CD4-positive, alpha-beta T cell (primary cell): ENCODE data around the gene SYNGAP1. TPM values are rescaled to one million over a fixed set of nuclear protein-coding genes. Genes with fewer than 3 reads are reported as not detected.

Source experiments
- ATAC-seq: fragments of 200-7000 bp; cut with Tn5 transposase; one replicate; pipeline ENCODE4 v1.10.0; 2022; ENCODE audit warnings: mild to moderate bottlenecking; ENCODE audit not compliant: poor library complexity
- CTCF ChIA-PET: fragments of 350-600 bp; sonication (Branson Sonifier 250); formaldehyde crosslinking; loops from one replicate; lab custom pipeline; 2021; ENCODE audit warnings: antibody characterized with exemption, inconsistent platforms; lab: Charles Lee
- POLR2A ChIA-PET: fragments of 350-600 bp; sonication (Branson Sonifier 250); formaldehyde crosslinking; loops from one replicate; lab custom pipeline; 2021; ENCODE audit warnings: antibody characterized with exemption, inconsistent platforms; lab: Charles Lee
- DNase-seq, 14 experiments: peaks; one replicate each; pipeline ENCODE4 v3.0.0-alpha.2; 2013 to 2020; ENCODE audit warnings: mixed read lengths in 2 of 14
- H3K27ac ChIP-seq, 2 donors: one replicate each; pipeline versions ENCODE4 v1.5.1 to v1.7.0; 2013; ENCODE audit warnings: low read length in 2 of 2, low read depth in 1 of 2, mild to moderate bottlenecking in 1 of 2
- H3K27me3 ChIP-seq, 2 experiments: 1 replicate in 1 of 2; 2 replicates in 1 of 2; pipeline versions ENCODE4 v1.6.1 to v1.7.0; 2013; ENCODE audit warnings: low read length in 2 of 2, control low read depth in 1 of 2, mild to moderate bottlenecking in 1 of 2, moderate library complexity in 1 of 2; ENCODE audit not compliant: insufficient read depth in 2 of 2, control insufficient read depth in 1 of 2
- H3K36me3 ChIP-seq: one replicate; pipeline ENCODE4 v1.6.1; 2013; ENCODE audit warnings: low read length, control low read depth; ENCODE audit not compliant: insufficient read depth
- H3K4me1 ChIP-seq: one replicate; pipeline ENCODE4 v1.6.1; 2013; ENCODE audit warnings: low read length, control low read depth; ENCODE audit not compliant: insufficient read depth
- H3K4me3 ChIP-seq: one replicate; pipeline ENCODE4 v1.5.1; 2013; ENCODE audit warnings: mild to moderate bottlenecking, low read length, moderate library complexity
- H3K9me3 ChIP-seq, 2 experiments: 1 replicate in 1 of 2; 2 replicates in 1 of 2; pipeline versions ENCODE4 v1.6.1 to v1.7.0; 2013; ENCODE audit warnings: low read length in 2 of 2, mild to moderate bottlenecking in 2 of 2, control low read depth in 1 of 2, moderate library complexity in 1 of 2; ENCODE audit not compliant: control insufficient read depth in 1 of 2, insufficient read depth in 1 of 2
- H3K27ac Mint-ChIP-seq: one replicate; pipeline ENCODE4 v1.8.0; 2020; ENCODE audit warnings: mixed read lengths
- H3K27me3 Mint-ChIP-seq: one replicate; pipeline ENCODE4 v1.8.0; 2021; ENCODE audit warnings: mixed read lengths
- H3K36me3 Mint-ChIP-seq: one replicate; pipeline ENCODE4 v1.8.0; 2021; ENCODE audit warnings: low read depth, mixed read lengths
- H3K4me1 Mint-ChIP-seq: one replicate; pipeline ENCODE4 v1.8.0; 2021; ENCODE audit warnings: low read depth, mixed read lengths
- H3K4me3 Mint-ChIP-seq: one replicate; pipeline ENCODE4 v1.8.0; 2020; ENCODE audit warnings: mild to moderate bottlenecking, mixed read lengths
- H3K9me3 Mint-ChIP-seq: one replicate; pipeline ENCODE4 v1.8.0; 2020; ENCODE audit warnings: mixed read lengths
- CTCF ChIP-seq: fragments of 200-600 bp; IDR thresholded peaks from one replicate; pipeline ENCODE4 v1.8.0; 2022; ENCODE audit warnings: antibody characterized with exemption, mild to moderate bottlenecking
- intact Hi-C, 2 experiments: fragments of 100-400 bp; cut with DNase I in 1 of 2; cut with micrococcal nuclease in 1 of 2; formaldehyde crosslinking; loops; one replicate each; pipeline versions ENCODE4 v1.15.1 to v1.9.0; 2023 to 2025; cut with DNase I, micrococcal nuclease
- total RNA-seq, 174 experiments: library from RNA in 2 of 174; stranded (reverse) in 2 of 174; gene quantifications; one replicate each; pipeline ENCODE4 v1.2.3 and lab custom pipeline; 2021 to 2026

The SYNGAP1 gene
- total RNA-seq, 2 experiments from 2014 or later = 62.4 to 63.8 TPM

- no peaks in the 10 kb centered on the region for H3K9me3 Mint-ChIP-seq
- no peak overlapping the region for H3K4me3 Mint-ChIP-seq
- H3K27me3 Mint-ChIP-seq = no peaks in the 10 kb centered on the region
- TF ChIP-seq CTCF = no peak
- H3K27ac Mint-ChIP-seq = peak overlapping the region; percentile 37
- CTCF ChIA-PET = no interaction called here
- DNase-seq = peak in 1 of 14 experiments; percentile 33
- Histone ChIP-seq H3K27me3 (no peaks in the 10 kb centered on the region), H3K36me3 (peaks cover 71% of the 10 kb centered on the region), H3K4me1 (peaks cover 3% of the 10 kb centered on the region), H3K9me3 (no peaks in the 10 kb centered on the region), H3K4me3 (no peak overlapping the region), H3K27ac (no peak overlapping the region)
- H3K36me3 Mint-ChIP-seq = peaks cover 80% of the 10 kb centered on the region
- ATAC-seq = no peak
- H3K4me1 Mint-ChIP-seq = no peaks in the 10 kb centered on the region
- POLR2A ChIA-PET = no interaction called here
- intact Hi-C loops = no loop called here
These were observed 25.3 kb downstream of the SYNGAP1 start for GRCh38 chr6:33445119-33445603.

GRCh38 chr6:33446356-33446755 is 26.5 kb downstream of the SYNGAP1 start:
- H3K4me3 Mint-ChIP-seq = no peak overlapping the region
- Histone ChIP-seq H3K4me1 (peaks cover 3% of the 10 kb centered on the region), H3K4me3 (no peak overlapping the region), H3K27ac (no peak overlapping the region), H3K9me3 (no peaks in the 10 kb centered on the region), H3K36me3 (peaks cover 59% of the 10 kb centered on the region), H3K27me3 (no peaks in the 10 kb centered on the region)
- TF ChIP-seq CTCF = no peak
- no peaks in the 10 kb centered on the region for H3K9me3 Mint-ChIP-seq
- ChIA-PET CTCF (no interaction called here), POLR2A (no interaction called here)
- DNase-seq (no peak), ATAC-seq (no peak)
- intact Hi-C loops = no loop called here
- peaks cover 4% of the 10 kb centered on the region for H3K4me1 Mint-ChIP-seq
- H3K27me3 Mint-ChIP-seq = no peaks in the 10 kb centered on the region
- peaks cover 75% of the 10 kb centered on the region for H3K36me3 Mint-ChIP-seq
- H3K27ac Mint-ChIP-seq = peak overlapping the region; percentile 30

GRCh38 chr6:33450434-33450833 is 30.6 kb downstream of the SYNGAP1 start:
- intact Hi-C loops = loop anchor here (5.0 to 10.0 kb wide), 4 partner anchors 82 to 262 kb away; partner anchors contain the start of gene UQCC2 (in 1 of the 2)
- Histone ChIP-seq H3K4me3 (no peak overlapping the region), H3K27ac (peak overlapping the region in 1 of 2 donors; percentile 26), H3K27me3 (no peaks in the 10 kb centered on the region), H3K9me3 (no peaks in the 10 kb centered on the region), H3K36me3 (peaks cover 33% of the 10 kb centered on the region), H3K4me1 (peaks cover 25% of the 10 kb centered on the region)
- peaks cover 62% of the 10 kb centered on the region for H3K36me3 Mint-ChIP-seq
- no peak overlapping the region for H3K4me3 Mint-ChIP-seq
- ChIA-PET POLR2A (interaction anchor here (2.2 kb wide), 1 partner anchor 19 kb away, joined by 5 read pairs; no protein-coding TSS in a partner anchor), CTCF (interaction anchor here (0.6 kb wide), 1 partner anchor 53 kb away, joined by 4 read pairs; no protein-coding TSS in a partner anchor)
- no peaks in the 10 kb centered on the region for H3K27me3 Mint-ChIP-seq
- TF ChIP-seq CTCF = no peak
- DNase-seq = peak in 1 of 14 experiments; percentile 24
- H3K9me3 Mint-ChIP-seq = no peaks in the 10 kb centered on the region
- no peak for ATAC-seq
- peaks cover 32% of the 10 kb centered on the region for H3K4me1 Mint-ChIP-seq
- H3K27ac Mint-ChIP-seq = peak overlapping the region; percentile 64
